Pancreas (tissue), 10 donors: ENCODE results near the gene MUC22. TPM values are rescaled to one million over a fixed set of nuclear protein-coding genes. Genes with fewer than 3 reads are reported as not detected.
"Not testable (repeated sequence)": the region's sequence is repeated elsewhere in the genome, so short reads cannot be mapped to it uniquely, and the experiment has no call there.

Experiments
- ATAC-seq, 4 donors: fragments of 200-7000 bp; cut with Tn5 transposase; one replicate each; pipeline versions ENCODE4 v1.8.0 to v1.9.1; 2020; ENCODE audit warnings: mild to moderate bottlenecking in 4 of 4, moderate library complexity in 4 of 4
- DNase-seq, 6 donors: peaks; one replicate each; pipeline ENCODE4 v3.0.0-alpha.2; 2020
- FAIRE-seq: peaks from 2 replicates; lab custom pipeline; 2012; peaks lifted over from hg19 to GRCh38; lab: Jason Lieb, UNC
- H3K27ac ChIP-seq, 4 donors: fragments of 200-600 bp; sonication (generic); 1 replicate in 3 of 4; 2 replicates in 1 of 4; pipeline versions ENCODE4 v1.5.0 to v1.8.0; 2020
- H3K27me3 ChIP-seq, 4 donors: fragments of 200-600 bp; one replicate each; pipeline ENCODE4 v1.8.0; 2021
- H3K36me3 ChIP-seq, 3 donors: fragments of 200-600 bp; sonication (generic) in 1 of 3; one replicate each; pipeline versions ENCODE4 v1.5.0 to v1.8.0; 2020 to 2021
- H3K4me1 ChIP-seq, 3 donors: fragments of 200-600 bp; one replicate each; pipeline ENCODE4 v1.8.0; 2021
- H3K4me3 ChIP-seq, 4 donors: fragments of 200-600 bp; sonication (generic) in 2 of 4; one replicate each; pipeline versions ENCODE4 v1.5.0 to v1.8.0; 2020 to 2021
- H3K9me3 ChIP-seq, 4 donors: fragments of 200-600 bp; one replicate each; pipeline ENCODE4 v1.8.0; 2021
- CTCF ChIP-seq, 4 donors: fragments of 200-600 bp; sonication (generic) in 3 of 4; IDR thresholded peaks; one replicate each; pipeline versions ENCODE4 v1.5.0 to v1.8.0; 2021; ENCODE audit warnings: antibody characterized with exemption in 4 of 4
- WGBS, 2 donors: extraction: QIAGEN DNeasy Blood & Tissue Kit; methylation state at CpG; one replicate each; pipeline ENCODE4 v1.1.7; 2013; 5-methylcytosine and 5-hydroxymethylcytosine counted together
- intact Hi-C, 3 donors: fragments of 100-400 bp; cut with DNase I; formaldehyde crosslinking; loops; one replicate each; pipeline versions ENCODE4 v1.11.1 to v1.14.2; 2022
- polyA plus RNA-seq, 2 donors: library from polyadenylated mRNA; stranded (reverse); fragments of 200-250 nt; gene quantifications; one replicate each; pipeline ENCODE4 v1.2.3, GENCODE V29; 2013
- total RNA-seq, 6 donors: library from RNA; stranded (reverse); fragmentation: NEBNext Ultra II Directional in 4 of 6; extraction: Animal tissue kit (Norgen Biotek cat#: 25700) in 4 of 6; gene quantifications; one replicate each; pipeline versions ENCODE4 v1.2.1 to v1.2.4, GENCODE V29; 2021 to 2023
- donor health status: healthy with polysubstance abuse.
- donor health status: DM: no; HTN: no; CAD: no; lungs with moderate emphysema.
- donor health status: DM: no; HTN: no; CAD: no.
- donor health status: control.
- donor health status: control.
- donor health status: Bipolar disorder and iron deficiency.
- donor health status: DM: yes; HTN: yes; CAD: no.
- donor health status: DM: no; HTN: no; CAD: no.
- donor health status: DM: no; HTN: no; CAD: no.
- donor health status: DM: yes; HTN: yes; CAD: no.

The MUC22 gene
- total and polyA plus RNA-seq, 8 donors, result 0.02 TPM; not detected in 7

- TF ChIP-seq CTCF (IDR thresholded peaks at IDR 0.05), result no peak
- ATAC-seq (no peak), FAIRE-seq (no peak), DNase-seq (no peak)
- H3K4me3 ChIP-seq, result no peak overlapping the region
- H3K9me3 ChIP-seq, result no peaks in the 10 kb centered on the region
- WGBS, 2 donors, result 76 to 87% methylated on average over 8 of the region's 8 CpGs
- intact Hi-C loops, result loop anchor here in 1 of 3 donors (10.0 kb wide), 1 partner anchor 125 kb away; the partner anchor contains the start of gene SFTA2
- H3K4me1 ChIP-seq, result peaks cover 0 to 7% (median 0%) of the 10 kb centered on the region in 3 donors
- no peaks in the 10 kb centered on the region for H3K27me3 ChIP-seq
- no peak overlapping the region for H3K27ac ChIP-seq
- H3K36me3 ChIP-seq, result no peaks in the 10 kb centered on the region
Observed at GRCh38 chr6:31060145-31060544, 49.9 kb downstream of the MUC22 start.

GRCh38 chr6:31063906-31064435, 53.7 kb downstream of the MUC22 start:
- DNase-seq, result no peak
- Histone ChIP-seq H3K9me3 (no peaks in the 10 kb centered on the region), H3K4me1 (no peaks in the 10 kb centered on the region), H3K27ac (no peak overlapping the region), H3K4me3 (no peak overlapping the region), H3K36me3 (no peaks in the 10 kb centered on the region), H3K27me3 (no peaks in the 10 kb centered on the region)
- TF ChIP-seq CTCF (IDR thresholded peaks at IDR 0.05), result no peak
- no peak for ATAC-seq
- WGBS, 2 donors, result 69 to 79% methylated on average over 7 of the region's 7 CpGs
- FAIRE-seq, result no peak
- intact Hi-C loops, result loop anchor here in 1 of 3 donors (10.0 kb wide), 1 partner anchor 129 kb away; the partner anchor contains the start of gene SFTA2

GRCh38 chr6:31065556-31065955, 55.3 kb downstream of the MUC22 start:
- H3K27ac ChIP-seq, result no peak overlapping the region
- no peak for FAIRE-seq
- intact Hi-C loops, result loop anchor here in 1 of 3 donors (10.0 kb wide), 1 partner anchor 131 kb away; the partner anchor contains the start of gene SFTA2

GRCh38 chr6:31067028-31067427, 56.8 kb downstream of the MUC22 start:
- not testable (repeated sequence) for H3K4me3 ChIP-seq, H3K27me3 ChIP-seq, H3K36me3 ChIP-seq, H3K27ac ChIP-seq, H3K4me1 ChIP-seq, FAIRE-seq, H3K9me3 ChIP-seq, ATAC-seq
- DNase-seq, result peak in 1 of 6 donors; percentile 25
- 71 to 85% methylated on average over 14 to 25 of the region's 32 CpGs for WGBS, 2 donors
- intact Hi-C loops, result loop anchor here in 1 of 3 donors (10.0 kb wide), 1 partner anchor 132 kb away; the partner anchor contains the start of gene SFTA2

More at GRCh38 chr6:31065556-31065955, 55.3 kb downstream of the MUC22 start:
- no peak overlapping the region for H3K4me3 ChIP-seq
- H3K4me1 ChIP-seq, result no peaks in the 10 kb centered on the region
- TF ChIP-seq CTCF (IDR thresholded peaks at IDR 0.05), result no peak
- H3K9me3 ChIP-seq, result no peaks in the 10 kb centered on the region
- 53 to 61% methylated on average over 2 of the region's 2 CpGs for WGBS, 2 donors
- DNase-seq (no peak), ATAC-seq (no peak)
- no peaks in the 10 kb centered on the region for H3K36me3 ChIP-seq
- H3K27me3 ChIP-seq, result no peaks in the 10 kb centered on the region

- not testable (repeated sequence) for H3K4me3 ChIP-seq, H3K27ac ChIP-seq, ATAC-seq, H3K36me3 ChIP-seq, FAIRE-seq, H3K27me3 ChIP-seq, H3K4me1 ChIP-seq, H3K9me3 ChIP-seq, DNase-seq
- intact Hi-C loops, result loop anchor here in 1 of 3 donors (10.0 kb wide), 1 partner anchor 133 kb away; the partner anchor contains the start of gene SFTA2
- 86 to 88% methylated on average over 4 to 6 of the region's 11 CpGs for WGBS, 2 donors
Observed at GRCh38 chr6:31067891-31068668, 57.8 kb downstream of the MUC22 start.
